PC-3 (cell line): Measurements from ENCODE around the gene CEP152. TPM values are rescaled to one million over a fixed set of nuclear protein-coding genes. Genes with fewer than 3 reads are reported as not detected.

Source experiments
- ATAC-seq: fragments of 200-7000 bp; cut with Tn5 transposase; 2 replicates; pipeline ENCODE4 v1.9.1; 2020; ENCODE audit warnings: mild to moderate bottlenecking, moderate library complexity
- BruUV-seq: library from RNA; stranded (reverse); fragments of 400-500 nt; replicated peaks from 2 replicates; lab custom pipeline; 2021; lab: Mats Ljungman, UMichigan
- CTCF ChIA-PET: fragments of 300-600 bp; sonication (Branson Sonifier 250); formaldehyde crosslinking; loops from one replicate; lab custom pipeline; 2022; ENCODE audit warnings: antibody characterized with exemption; lab: Charles Lee
- POLR2A ChIA-PET: fragments of 300-600 bp; sonication (Branson Sonifier 250); formaldehyde crosslinking; loops from one replicate; lab custom pipeline; 2022; ENCODE audit warnings: antibody characterized with exemption; ENCODE audit not compliant: unreplicated experiment; lab: Charles Lee
- DNase-seq: peaks from one replicate; pipeline ENCODE4 v3.0.0-alpha.2; 2015
- H2AFZ ChIP-seq: fragments of 300-600 bp; sonication (generic); 2 replicates; pipeline ENCODE4 v1.6.0; 2016; ENCODE audit warnings: antibody characterized with exemption, low read length
- H3F3A ChIP-seq: fragments of 300-600 bp; sonication (generic); one replicate; pipeline ENCODE4 v1.6.0; 2017; ENCODE audit warnings: antibody characterized with exemption, low read length, control low read depth, mild to moderate bottlenecking; ENCODE audit not compliant: unreplicated experiment
- H3K27ac ChIP-seq: fragments of 300-600 bp; sonication (generic); 2 replicates; pipeline ENCODE4 v1.5.1; 2016; ENCODE audit warnings: mild to moderate bottlenecking, low read length
- H3K27me3 ChIP-seq: fragments of 300-600 bp; sonication (generic); 2 replicates; pipeline ENCODE4 v1.6.1; 2016; ENCODE audit warnings: low read length, mixed read lengths
- H3K36me3 ChIP-seq: fragments of 300-600 bp; sonication (generic); 2 replicates; pipeline ENCODE4 v1.6.1; 2016; ENCODE audit warnings: low read depth, mixed run types, low read length, mixed read lengths
- H3K4me1 ChIP-seq: fragments of 300-600 bp; sonication (generic); 2 replicates; pipeline ENCODE4 v1.5.1; 2016; ENCODE audit warnings: low read length; ENCODE audit not compliant: insufficient read depth
- H3K4me2 ChIP-seq: fragments of 300-600 bp; sonication (generic); 2 replicates; pipeline ENCODE4 v1.6.0; 2016; ENCODE audit warnings: low read length
- H3K4me3 ChIP-seq: fragments of 300-600 bp; sonication (generic); 2 replicates; pipeline ENCODE4 v1.5.1; 2016; ENCODE audit warnings: mild to moderate bottlenecking, low read length, mixed read lengths
- H3K79me2 ChIP-seq: fragments of 300-600 bp; sonication (generic); 2 replicates; pipeline ENCODE4 v1.6.1; 2017; ENCODE audit warnings: low read length, mixed read lengths
- H3K9ac ChIP-seq: fragments of 300-600 bp; sonication (generic); 2 replicates; pipeline ENCODE4 v1.6.0; 2016; ENCODE audit warnings: mild to moderate bottlenecking, low read length
- H3K9me2 ChIP-seq: fragments of 300-600 bp; sonication (generic); replicated peaks from 2 replicates; pipeline ENCODE4 v1.6.1; 2016; ENCODE audit warnings: mixed run types, low read length, mixed read lengths
- H3K9me3 ChIP-seq: fragments of 300-600 bp; sonication (generic); 2 replicates; pipeline ENCODE4 v1.6.1; 2016; ENCODE audit warnings: low read length, mixed read lengths
- H4K20me1 ChIP-seq: fragments of 300-600 bp; sonication (generic); 2 replicates; pipeline ENCODE4 v1.6.1; 2016; ENCODE audit warnings: low read length, mixed read lengths
- EZH2 ChIP-seq: fragments of 300-600 bp; sonication (generic); IDR thresholded peaks from one replicate; pipeline ENCODE4 v1.6.1; 2017; ENCODE audit warnings: antibody characterized with exemption, mild to moderate bottlenecking, low read length; ENCODE audit not compliant: unreplicated experiment
- EZH2phosphoT487 ChIP-seq: fragments of 300-600 bp; sonication (generic); IDR thresholded peaks from 2 replicates; pipeline ENCODE4 v1.6.1; 2018; ENCODE audit warnings: mild to moderate bottlenecking, antibody characterized with exemption, low read length, borderline replicate concordance
- intact Hi-C: fragments of 100-400 bp; cut with micrococcal nuclease; formaldehyde crosslinking; loops from 2 replicates; pipeline ENCODE4 v1.9.0; 2023
- total RNA-seq: library from RNA; depleted of rRNA; stranded (reverse); fragments of >200 nt; gene quantifications from 2 replicates; pipeline ENCODE4 v1.2.3, GENCODE V29; 2014
- TF ChIP-seq, protein P1 (sequence below): fragments of 300-600 bp; sonication (generic); conservative IDR thresholded peaks from 2 replicates; pipeline ENCODE4 v1.5.1; 2017; ENCODE audit warnings: antibody characterized with exemption, low read depth, mild to moderate bottlenecking, low read length

The CEP152 gene
- total RNA-seq, 1 experiment from 2014 or later = 7.5 TPM

DNA sequence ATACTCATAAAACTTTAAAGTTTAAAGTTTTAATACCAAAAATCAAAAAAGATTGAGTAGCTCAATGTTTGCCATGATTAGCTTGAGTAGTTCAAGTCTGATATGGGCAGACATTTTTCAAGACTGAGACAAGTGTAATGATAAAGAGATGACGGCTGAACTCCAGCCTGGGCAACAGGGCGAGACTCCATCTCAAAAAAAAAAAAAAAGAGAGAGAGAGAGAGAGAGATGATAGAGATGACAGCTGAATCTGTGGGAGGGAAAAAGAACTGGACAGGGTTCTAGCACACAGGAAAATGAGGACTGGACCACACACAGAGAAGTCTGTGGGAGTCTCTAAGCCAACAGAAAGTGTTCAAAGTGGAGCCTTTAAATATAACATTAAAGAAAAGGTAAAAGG lies 25.2 kb downstream of the CEP152 start:
- H3K79me2 ChIP-seq = no peaks in the 10 kb centered on the region
- no peak overlapping the region for H2AFZ ChIP-seq
- no peak overlapping the region for H3K9ac ChIP-seq
- no peak overlapping the region for H3K27ac ChIP-seq
- H3K4me3 ChIP-seq = no peak overlapping the region
- intact Hi-C loops = no loop called here
- no peak for ATAC-seq
- H3K9me2 ChIP-seq = no peaks in the 10 kb centered on the region
- no peaks in the 10 kb centered on the region for H3K9me3 ChIP-seq
- no peaks in the 10 kb centered on the region for H4K20me1 ChIP-seq
- DNase-seq = no peak
- H3K36me3 ChIP-seq = peaks cover 24% of the 10 kb centered on the region
- no peaks in the 10 kb centered on the region for H3F3A ChIP-seq
- ChIA-PET POLR2A (no interaction called here), CTCF (no interaction called here)
- peaks cover 17% of the 10 kb centered on the region for H3K4me1 ChIP-seq
- H3K27me3 ChIP-seq = no peaks in the 10 kb centered on the region
- BruUV-seq = no TSS peak
- H3K4me2 ChIP-seq = no peak overlapping the region
- TF ChIP-seq EZH2 = no peak
- TF ChIP-seq, protein P1, sequence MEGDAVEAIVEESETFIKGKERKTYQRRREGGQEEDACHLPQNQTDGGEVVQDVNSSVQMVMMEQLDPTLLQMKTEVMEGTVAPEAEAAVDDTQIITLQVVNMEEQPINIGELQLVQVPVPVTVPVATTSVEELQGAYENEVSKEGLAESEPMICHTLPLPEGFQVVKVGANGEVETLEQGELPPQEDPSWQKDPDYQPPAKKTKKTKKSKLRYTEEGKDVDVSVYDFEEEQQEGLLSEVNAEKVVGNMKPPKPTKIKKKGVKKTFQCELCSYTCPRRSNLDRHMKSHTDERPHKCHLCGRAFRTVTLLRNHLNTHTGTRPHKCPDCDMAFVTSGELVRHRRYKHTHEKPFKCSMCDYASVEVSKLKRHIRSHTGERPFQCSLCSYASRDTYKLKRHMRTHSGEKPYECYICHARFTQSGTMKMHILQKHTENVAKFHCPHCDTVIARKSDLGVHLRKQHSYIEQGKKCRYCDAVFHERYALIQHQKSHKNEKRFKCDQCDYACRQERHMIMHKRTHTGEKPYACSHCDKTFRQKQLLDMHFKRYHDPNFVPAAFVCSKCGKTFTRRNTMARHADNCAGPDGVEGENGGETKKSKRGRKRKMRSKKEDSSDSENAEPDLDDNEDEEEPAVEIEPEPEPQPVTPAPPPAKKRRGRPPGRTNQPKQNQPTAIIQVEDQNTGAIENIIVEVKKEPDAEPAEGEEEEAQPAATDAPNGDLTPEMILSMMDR = no peak
- no peak for TF ChIP-seq EZH2phosphoT487

DNA sequence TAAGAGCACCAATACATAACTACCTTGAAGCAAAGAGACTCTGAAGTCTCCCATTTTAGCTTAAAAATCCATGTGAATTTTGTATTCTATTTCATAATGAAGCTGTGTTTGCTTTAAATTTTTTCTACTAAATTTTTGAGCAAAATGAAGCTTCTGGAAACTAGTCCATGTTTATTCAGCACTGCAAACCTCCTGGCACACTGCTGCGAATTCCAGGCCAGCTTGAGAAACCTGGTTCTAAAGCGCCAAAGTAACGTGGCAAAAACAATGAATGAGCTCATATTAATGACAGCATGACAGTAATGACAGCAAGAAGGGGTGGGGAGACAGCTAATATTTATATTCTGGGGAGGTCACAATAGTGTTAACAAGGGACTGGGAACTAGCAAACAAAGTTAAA lies 25.7 kb downstream of the CEP152 start:
- Histone ChIP-seq H3K79me2 (no peaks in the 10 kb centered on the region), H3F3A (no peaks in the 10 kb centered on the region), H2AFZ (no peak overlapping the region), H3K4me3 (no peak overlapping the region), H3K9me3 (no peaks in the 10 kb centered on the region), H4K20me1 (no peaks in the 10 kb centered on the region), H3K36me3 (peaks cover 28% of the 10 kb centered on the region), H3K9me2 (no peaks in the 10 kb centered on the region), H3K9ac (no peak overlapping the region), H3K4me2 (no peak overlapping the region), H3K27ac (no peak overlapping the region), H3K27me3 (no peaks in the 10 kb centered on the region), H3K4me1 (peaks cover 22% of the 10 kb centered on the region)
- intact Hi-C loops = no loop called here
- TF ChIP-seq EZH2phosphoT487 = no peak
- no peak for TF ChIP-seq EZH2
- TF ChIP-seq, protein P1 = no peak
- DNase-seq = no peak
- POLR2A ChIA-PET = interaction anchor here (0.6 kb wide), 1 partner anchor 163 kb away, joined by 6 read pairs; no protein-coding TSS in a partner anchor
- CTCF ChIA-PET = no interaction called here
- no peak for ATAC-seq
- no TSS peak for BruUV-seq

DNA sequence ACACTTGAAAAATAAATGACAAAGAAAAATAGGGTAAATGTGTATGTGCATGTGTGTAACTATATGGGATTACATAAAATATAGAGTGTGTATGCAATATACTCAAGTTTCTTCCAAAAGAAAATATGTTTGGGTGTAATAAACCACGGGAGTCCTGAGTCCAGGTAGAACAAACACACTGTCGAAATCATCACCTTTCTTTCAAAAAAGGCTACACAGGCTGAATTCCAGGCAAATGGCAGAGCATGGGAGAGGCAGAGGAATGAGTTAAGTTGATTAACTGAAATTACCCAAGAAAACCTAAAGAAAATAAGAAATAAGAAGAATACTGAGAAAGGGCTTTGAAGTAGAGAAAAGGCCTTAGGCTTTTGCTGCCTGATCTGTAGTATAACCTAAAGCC lies 26.1 kb downstream of the CEP152 start:
- TF ChIP-seq EZH2 (no peak), EZH2phosphoT487 (no peak)
- TF ChIP-seq, protein P1 = no peak
- H3K4me1 ChIP-seq = peaks cover 25% of the 10 kb centered on the region
- no peak overlapping the region for H3K27ac ChIP-seq
- H3K9me3 ChIP-seq = no peaks in the 10 kb centered on the region
- H3F3A ChIP-seq = no peaks in the 10 kb centered on the region
- ATAC-seq (no peak), DNase-seq (no peak)
- intact Hi-C loops = no loop called here
- H3K36me3 ChIP-seq = peaks cover 30% of the 10 kb centered on the region
- no peak overlapping the region for H3K4me3 ChIP-seq
- CTCF ChIA-PET = no interaction called here
- H3K9me2 ChIP-seq = no peaks in the 10 kb centered on the region
- H3K79me2 ChIP-seq = no peaks in the 10 kb centered on the region
- H3K4me2 ChIP-seq = no peak overlapping the region
- H3K9ac ChIP-seq = no peak overlapping the region
- no TSS peak for BruUV-seq
- H3K27me3 ChIP-seq = no peaks in the 10 kb centered on the region
- POLR2A ChIA-PET = interaction anchor here (0.6 kb wide), 1 partner anchor 162 kb away, joined by 6 read pairs; no protein-coding TSS in a partner anchor
- H2AFZ ChIP-seq = no peak overlapping the region
- H4K20me1 ChIP-seq = no peaks in the 10 kb centered on the region
